Measurements from ENCODE around the gene RRAS2.

DNA sequence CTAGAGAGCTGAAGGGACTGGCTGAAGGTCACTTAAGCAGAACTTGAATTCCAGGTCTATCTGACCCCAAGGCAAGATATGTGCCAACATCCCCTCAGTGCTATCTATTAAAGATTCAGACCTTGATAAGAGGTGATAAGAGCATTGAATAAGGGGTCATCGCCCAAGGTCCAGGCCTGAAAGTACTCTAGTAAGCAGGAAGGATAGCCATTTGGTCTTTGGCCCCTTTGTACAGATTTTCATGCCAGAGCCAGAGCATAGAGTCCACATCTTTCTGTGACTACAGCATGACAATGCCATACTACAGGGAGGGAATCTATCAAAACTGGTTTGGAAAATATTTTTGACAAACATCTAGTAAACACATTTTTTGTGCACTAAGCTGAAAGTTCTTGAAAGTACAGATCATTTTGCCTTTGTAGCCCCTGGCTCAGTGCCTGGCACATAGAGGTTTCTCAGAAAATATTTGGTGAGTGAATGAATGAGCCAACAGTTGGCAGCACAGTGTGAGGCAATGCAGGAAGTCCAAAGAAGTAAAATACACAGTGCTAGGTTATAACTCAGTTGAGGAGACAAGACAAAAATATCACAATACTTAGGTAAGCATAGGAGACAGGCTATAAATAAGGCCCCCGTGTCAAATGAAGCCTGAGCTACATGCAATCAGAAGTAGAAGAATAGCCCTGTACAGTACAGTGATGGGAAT lies 15.1 kb upstream of the RRAS2 start:
- TF ChIP-seq, protein P1, sequence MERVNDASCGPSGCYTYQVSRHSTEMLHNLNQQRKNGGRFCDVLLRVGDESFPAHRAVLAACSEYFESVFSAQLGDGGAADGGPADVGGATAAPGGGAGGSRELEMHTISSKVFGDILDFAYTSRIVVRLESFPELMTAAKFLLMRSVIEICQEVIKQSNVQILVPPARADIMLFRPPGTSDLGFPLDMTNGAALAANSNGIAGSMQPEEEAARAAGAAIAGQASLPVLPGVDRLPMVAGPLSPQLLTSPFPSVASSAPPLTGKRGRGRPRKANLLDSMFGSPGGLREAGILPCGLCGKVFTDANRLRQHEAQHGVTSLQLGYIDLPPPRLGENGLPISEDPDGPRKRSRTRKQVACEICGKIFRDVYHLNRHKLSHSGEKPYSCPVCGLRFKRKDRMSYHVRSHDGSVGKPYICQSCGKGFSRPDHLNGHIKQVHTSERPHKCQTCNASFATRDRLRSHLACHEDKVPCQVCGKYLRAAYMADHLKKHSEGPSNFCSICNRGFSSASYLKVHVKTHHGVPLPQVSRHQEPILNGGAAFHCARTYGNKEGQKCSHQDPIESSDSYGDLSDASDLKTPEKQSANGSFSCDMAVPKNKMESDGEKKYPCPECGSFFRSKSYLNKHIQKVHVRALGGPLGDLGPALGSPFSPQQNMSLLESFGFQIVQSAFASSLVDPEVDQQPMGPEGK (tag by site-specific recombination; IDR thresholded peaks at IDR 0.05) = no peak
- TF ChIP-seq, protein P2, sequence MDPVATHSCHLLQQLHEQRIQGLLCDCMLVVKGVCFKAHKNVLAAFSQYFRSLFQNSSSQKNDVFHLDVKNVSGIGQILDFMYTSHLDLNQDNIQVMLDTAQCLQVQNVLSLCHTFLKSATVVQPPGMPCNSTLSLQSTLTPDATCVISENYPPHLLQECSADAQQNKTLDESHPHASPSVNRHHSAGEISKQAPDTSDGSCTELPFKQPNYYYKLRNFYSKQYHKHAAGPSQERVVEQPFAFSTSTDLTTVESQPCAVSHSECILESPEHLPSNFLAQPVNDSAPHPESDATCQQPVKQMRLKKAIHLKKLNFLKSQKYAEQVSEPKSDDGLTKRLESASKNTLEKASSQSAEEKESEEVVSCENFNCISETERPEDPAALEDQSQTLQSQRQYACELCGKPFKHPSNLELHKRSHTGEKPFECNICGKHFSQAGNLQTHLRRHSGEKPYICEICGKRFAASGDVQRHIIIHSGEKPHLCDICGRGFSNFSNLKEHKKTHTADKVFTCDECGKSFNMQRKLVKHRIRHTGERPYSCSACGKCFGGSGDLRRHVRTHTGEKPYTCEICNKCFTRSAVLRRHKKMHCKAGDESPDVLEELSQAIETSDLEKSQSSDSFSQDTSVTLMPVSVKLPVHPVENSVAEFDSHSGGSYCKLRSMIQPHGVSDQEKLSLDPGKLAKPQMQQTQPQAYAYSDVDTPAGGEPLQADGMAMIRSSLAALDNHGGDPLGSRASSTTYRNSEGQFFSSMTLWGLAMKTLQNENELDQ (tag by site-specific recombination; IDR thresholded peaks at IDR 0.05; ENCODE audit: low read depth) = no peak
- TF ChIP-seq ZNF423 (tag by site-specific recombination; IDR thresholded peaks at IDR 0.05) (no peak), SETDB1 (IDR thresholded peaks at IDR 0.05; ENCODE audit: insufficient read length, low read length) (no peak), ZNF777 (tag by site-specific recombination; IDR thresholded peaks at IDR 0.05; ENCODE audit: borderline replicate concordance) (no peak), ZFHX2 (tag by site-specific recombination; conservative IDR thresholded peaks at IDR 0.05) (no peak), ZNF169 (tag by site-specific recombination; IDR thresholded peaks at IDR 0.05) (no peak), MZF1 (tag by site-specific recombination; IDR thresholded peaks at IDR 0.05; ENCODE audit: borderline replicate concordance) (no peak)
- TF ChIP-seq, protein P3, sequence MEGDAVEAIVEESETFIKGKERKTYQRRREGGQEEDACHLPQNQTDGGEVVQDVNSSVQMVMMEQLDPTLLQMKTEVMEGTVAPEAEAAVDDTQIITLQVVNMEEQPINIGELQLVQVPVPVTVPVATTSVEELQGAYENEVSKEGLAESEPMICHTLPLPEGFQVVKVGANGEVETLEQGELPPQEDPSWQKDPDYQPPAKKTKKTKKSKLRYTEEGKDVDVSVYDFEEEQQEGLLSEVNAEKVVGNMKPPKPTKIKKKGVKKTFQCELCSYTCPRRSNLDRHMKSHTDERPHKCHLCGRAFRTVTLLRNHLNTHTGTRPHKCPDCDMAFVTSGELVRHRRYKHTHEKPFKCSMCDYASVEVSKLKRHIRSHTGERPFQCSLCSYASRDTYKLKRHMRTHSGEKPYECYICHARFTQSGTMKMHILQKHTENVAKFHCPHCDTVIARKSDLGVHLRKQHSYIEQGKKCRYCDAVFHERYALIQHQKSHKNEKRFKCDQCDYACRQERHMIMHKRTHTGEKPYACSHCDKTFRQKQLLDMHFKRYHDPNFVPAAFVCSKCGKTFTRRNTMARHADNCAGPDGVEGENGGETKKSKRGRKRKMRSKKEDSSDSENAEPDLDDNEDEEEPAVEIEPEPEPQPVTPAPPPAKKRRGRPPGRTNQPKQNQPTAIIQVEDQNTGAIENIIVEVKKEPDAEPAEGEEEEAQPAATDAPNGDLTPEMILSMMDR (tag by site-specific recombination; IDR thresholded peaks at IDR 0.05) = no peak
- TF ChIP-seq, protein P4, sequence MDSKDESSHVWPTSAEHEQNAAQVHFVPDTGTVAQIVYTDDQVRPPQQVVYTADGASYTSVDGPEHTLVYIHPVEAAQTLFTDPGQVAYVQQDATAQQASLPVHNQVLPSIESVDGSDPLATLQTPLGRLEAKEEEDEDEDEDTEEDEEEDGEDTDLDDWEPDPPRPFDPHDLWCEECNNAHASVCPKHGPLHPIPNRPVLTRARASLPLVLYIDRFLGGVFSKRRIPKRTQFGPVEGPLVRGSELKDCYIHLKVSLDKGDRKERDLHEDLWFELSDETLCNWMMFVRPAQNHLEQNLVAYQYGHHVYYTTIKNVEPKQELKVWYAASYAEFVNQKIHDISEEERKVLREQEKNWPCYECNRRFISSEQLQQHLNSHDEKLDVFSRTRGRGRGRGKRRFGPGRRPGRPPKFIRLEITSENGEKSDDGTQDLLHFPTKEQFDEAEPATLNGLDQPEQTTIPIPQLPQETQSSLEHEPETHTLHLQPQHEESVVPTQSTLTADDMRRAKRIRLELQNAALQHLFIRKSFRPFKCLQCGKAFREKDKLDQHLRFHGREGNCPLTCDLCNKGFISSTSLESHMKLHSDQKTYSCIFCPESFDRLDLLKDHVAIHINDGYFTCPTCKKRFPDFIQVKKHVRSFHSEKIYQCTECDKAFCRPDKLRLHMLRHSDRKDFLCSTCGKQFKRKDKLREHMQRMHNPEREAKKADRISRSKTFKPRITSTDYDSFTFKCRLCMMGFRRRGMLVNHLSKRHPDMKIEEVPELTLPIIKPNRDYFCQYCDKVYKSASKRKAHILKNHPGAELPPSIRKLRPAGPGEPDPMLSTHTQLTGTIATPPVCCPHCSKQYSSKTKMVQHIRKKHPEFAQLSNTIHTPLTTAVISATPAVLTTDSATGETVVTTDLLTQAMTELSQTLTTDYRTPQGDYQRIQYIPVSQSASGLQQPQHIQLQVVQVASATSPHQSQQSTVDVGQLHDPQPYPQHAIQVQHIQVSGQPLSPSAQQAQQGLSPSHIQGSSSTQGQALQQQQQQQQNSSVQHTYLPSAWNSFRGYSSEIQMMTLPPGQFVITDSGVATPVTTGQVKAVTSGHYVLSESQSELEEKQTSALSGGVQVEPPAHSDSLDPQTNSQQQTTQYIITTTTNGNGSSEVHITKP (tag by site-specific recombination; IDR thresholded peaks at IDR 0.05) = no peak
